ENCODE measurements around the gene NUBP1. TPM values are rescaled to one million over a fixed set of nuclear protein-coding genes. Genes with fewer than 3 reads are reported as not detected.

NUBP1 gene
- total and polyA plus RNA-seq, 8 donors, result 14.6 to 32.1 (median 22.3) TPM

DNA sequence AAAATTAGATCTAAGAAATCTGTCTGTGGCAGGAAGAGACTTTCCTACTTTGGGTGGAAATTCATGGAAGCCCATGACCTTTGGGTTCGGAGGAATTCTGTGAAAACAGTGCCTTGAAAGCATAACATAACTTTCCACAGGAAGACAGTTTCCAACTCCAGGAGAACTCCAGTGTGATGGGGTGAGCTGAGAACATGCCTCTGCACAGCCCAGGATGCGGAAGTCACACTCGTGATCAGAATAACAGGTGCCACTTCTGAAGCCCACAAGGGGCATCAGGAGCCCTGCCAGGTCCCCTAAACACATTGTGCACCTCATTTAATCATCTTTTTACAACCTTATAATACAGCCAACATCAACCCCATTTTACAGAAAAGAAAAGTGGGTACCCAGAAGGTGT, 65.2 kb downstream of the NUBP1 start:
- Histone ChIP-seq H3K36me3 (no peaks in the 10 kb centered on the region), H3K27me3 (no peaks in the 10 kb centered on the region), H3K27ac (no peak overlapping the region), H3K4me3 (no peak overlapping the region), H3K4me1 (no peaks in the 10 kb centered on the region), H3K9me3 (no peaks in the 10 kb centered on the region)
- FAIRE-seq (no peak), DNase-seq (no peak), ATAC-seq (no peak)
- 90% methylated on average over 3 of the region's 3 CpGs for WGBS, 2 donors
- TF ChIP-seq, protein P1, sequence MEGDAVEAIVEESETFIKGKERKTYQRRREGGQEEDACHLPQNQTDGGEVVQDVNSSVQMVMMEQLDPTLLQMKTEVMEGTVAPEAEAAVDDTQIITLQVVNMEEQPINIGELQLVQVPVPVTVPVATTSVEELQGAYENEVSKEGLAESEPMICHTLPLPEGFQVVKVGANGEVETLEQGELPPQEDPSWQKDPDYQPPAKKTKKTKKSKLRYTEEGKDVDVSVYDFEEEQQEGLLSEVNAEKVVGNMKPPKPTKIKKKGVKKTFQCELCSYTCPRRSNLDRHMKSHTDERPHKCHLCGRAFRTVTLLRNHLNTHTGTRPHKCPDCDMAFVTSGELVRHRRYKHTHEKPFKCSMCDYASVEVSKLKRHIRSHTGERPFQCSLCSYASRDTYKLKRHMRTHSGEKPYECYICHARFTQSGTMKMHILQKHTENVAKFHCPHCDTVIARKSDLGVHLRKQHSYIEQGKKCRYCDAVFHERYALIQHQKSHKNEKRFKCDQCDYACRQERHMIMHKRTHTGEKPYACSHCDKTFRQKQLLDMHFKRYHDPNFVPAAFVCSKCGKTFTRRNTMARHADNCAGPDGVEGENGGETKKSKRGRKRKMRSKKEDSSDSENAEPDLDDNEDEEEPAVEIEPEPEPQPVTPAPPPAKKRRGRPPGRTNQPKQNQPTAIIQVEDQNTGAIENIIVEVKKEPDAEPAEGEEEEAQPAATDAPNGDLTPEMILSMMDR (IDR thresholded peaks at IDR 0.05), result no peak
- intact Hi-C loops (cut with DNase I), result no loop called here

DNA sequence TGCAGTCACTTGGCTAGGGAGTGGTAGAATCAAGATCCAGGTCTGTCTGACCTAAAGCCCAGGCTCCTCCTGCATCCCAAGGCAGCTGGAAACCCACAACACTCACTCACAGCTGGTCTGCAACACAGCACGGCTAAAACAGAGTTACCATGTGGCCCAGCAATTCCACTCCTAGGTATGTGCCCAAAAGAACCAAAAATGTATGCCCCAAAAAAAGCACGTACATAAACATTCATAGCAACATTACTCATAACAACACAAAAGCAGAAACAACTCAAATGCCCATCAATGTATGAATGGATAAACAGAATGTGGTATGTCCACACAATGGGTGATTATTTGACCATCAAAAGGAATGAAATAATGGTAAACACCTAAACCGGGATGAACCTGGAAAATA, 66.1 kb downstream of the NUBP1 start:
- 96% methylated on average over 3 of the region's 3 CpGs for WGBS, 2 donors
- H3K4me3 ChIP-seq, result no peak overlapping the region
- no peak for DNase-seq
- no peaks in the 10 kb centered on the region for H3K4me1 ChIP-seq
- ATAC-seq, result no peak
- TF ChIP-seq, protein P1 (IDR thresholded peaks at IDR 0.05), result no peak
- no peaks in the 10 kb centered on the region for H3K36me3 ChIP-seq
- no peak for FAIRE-seq
- H3K27ac ChIP-seq, result no peak overlapping the region
- H3K27me3 ChIP-seq, result no peaks in the 10 kb centered on the region
- intact Hi-C loops (cut with DNase I), result no loop called here
- H3K9me3 ChIP-seq, result no peaks in the 10 kb centered on the region

DNA sequence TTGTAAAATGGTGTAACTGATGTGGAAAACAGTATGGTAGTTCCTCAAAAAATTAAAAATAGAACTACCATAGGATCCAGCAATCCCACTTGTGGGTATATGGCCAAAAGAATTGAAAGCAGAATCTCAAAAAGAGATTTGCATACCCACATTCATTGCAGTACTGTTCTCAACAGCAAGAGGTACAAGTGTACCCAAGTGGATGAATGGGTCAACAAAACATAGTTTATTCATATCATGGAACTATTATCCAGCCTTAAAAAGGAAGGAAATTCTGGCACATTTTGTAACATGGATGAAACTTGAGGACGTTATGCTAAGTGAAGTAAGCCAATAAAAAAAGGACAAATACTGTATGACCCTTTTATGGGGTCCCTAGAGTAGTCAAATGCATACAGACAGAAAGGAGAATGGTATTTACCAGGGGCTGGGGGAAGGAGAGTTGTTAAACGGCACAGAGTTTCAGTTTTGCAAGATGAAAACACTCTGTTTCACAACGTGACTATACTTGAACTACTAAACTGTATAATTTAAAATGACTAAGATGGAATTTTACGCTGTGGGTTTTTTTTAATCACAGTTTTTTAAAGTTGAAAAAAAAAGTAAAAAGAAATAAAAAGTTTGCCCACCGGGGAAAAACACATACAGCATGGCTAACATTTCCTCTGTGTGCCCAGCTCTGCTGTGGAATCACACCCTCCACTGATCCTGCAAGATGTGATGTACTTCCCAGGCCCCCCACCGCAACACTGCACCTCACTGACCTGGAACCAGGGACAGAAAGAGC, 68.9 kb downstream of the NUBP1 start:
- no peak overlapping the region for H3K4me3 ChIP-seq
- FAIRE-seq, result no peak
- no peak overlapping the region for H3K27ac ChIP-seq
- no peaks in the 10 kb centered on the region for H3K36me3 ChIP-seq
- no peak for ATAC-seq
- H3K27me3 ChIP-seq, result no peaks in the 10 kb centered on the region
- intact Hi-C loops (cut with DNase I), result no loop called here
- 79 to 90% methylated on average over 6 of the region's 6 CpGs for WGBS, 2 donors
- TF ChIP-seq, protein P1 (IDR thresholded peaks at IDR 0.05), result no peak
- H3K4me1 ChIP-seq, result no peaks in the 10 kb centered on the region
- DNase-seq, result no peak
- H3K9me3 ChIP-seq, result no peaks in the 10 kb centered on the region

DNA sequence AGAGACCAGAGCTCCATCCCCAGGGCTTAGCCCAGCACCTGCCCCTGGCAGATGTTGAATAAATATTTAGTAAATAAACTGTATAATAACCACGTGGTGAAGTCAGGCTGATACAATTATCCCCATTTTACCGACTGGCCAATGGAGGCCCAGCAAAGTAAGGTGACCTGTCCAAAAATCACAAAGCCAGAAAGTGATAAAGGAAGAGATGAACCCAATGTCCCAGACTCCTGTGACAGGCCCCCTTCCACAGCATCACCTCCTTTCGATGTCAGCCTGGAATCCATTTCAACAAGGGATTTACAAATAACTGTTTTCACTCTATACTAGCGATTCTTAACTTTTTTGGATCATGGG, 69.4 kb downstream of the NUBP1 start:
- no peak for DNase-seq
- no peaks in the 10 kb centered on the region for H3K4me1 ChIP-seq
- no peak for FAIRE-seq

DNA sequence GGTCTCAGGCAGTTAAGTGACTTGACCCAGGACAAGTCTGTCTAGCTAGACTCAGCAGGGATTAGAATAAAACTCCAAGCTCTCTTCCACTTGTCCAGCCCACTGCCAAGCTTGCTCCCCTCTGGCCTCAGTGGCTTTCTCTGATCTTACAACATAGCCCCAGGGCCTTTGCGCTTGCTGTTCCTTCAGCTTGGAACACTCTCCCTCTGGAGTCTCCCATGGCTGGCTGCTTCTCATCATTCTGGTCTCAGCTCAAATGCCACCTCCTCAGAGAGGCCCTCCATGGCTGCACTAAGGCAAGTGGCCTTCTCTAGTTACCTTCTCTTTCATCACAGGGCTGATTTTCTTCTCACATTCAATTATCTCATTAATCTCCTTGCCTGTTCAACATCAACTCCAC, 73.9 kb downstream of the NUBP1 start:
- no peak overlapping the region for H3K4me3 ChIP-seq
- DNase-seq, result no peak
- no peaks in the 10 kb centered on the region for H3K9me3 ChIP-seq
- TF ChIP-seq, protein P1 (IDR thresholded peaks at IDR 0.05), result no peak
- FAIRE-seq, result no peak
- ATAC-seq, result no peak
- no peaks in the 10 kb centered on the region for H3K27me3 ChIP-seq
- no peak overlapping the region for H3K27ac ChIP-seq
- H3K4me1 ChIP-seq, result no peaks in the 10 kb centered on the region
- WGBS, 2 donors, result 100% methylated on average over 1 of the region's 1 CpG
- intact Hi-C loops (cut with DNase I), result no loop called here
- H3K36me3 ChIP-seq, result no peaks in the 10 kb centered on the region

More for the DNA sequence above, 69.4 kb downstream of the NUBP1 start:
- intact Hi-C loops (cut with DNase I), result no loop called here
- WGBS, 2 donors, result 70 to 73% methylated on average over 4 of the region's 4 CpGs
- Histone ChIP-seq H3K27ac (no peak overlapping the region), H3K27me3 (no peaks in the 10 kb centered on the region), H3K4me3 (no peak overlapping the region), H3K9me3 (no peaks in the 10 kb centered on the region), H3K36me3 (no peaks in the 10 kb centered on the region)
- ATAC-seq, result no peak
- TF ChIP-seq, protein P1 (IDR thresholded peaks at IDR 0.05), result no peak

All from pancreas (tissue), 10 donors.